ENCODE measurements around the gene RNF149.
"Not testable (repeated sequence)": the region's sequence is repeated elsewhere in the genome, so short reads cannot be mapped to it uniquely, and the experiment has no call there.

DNA sequence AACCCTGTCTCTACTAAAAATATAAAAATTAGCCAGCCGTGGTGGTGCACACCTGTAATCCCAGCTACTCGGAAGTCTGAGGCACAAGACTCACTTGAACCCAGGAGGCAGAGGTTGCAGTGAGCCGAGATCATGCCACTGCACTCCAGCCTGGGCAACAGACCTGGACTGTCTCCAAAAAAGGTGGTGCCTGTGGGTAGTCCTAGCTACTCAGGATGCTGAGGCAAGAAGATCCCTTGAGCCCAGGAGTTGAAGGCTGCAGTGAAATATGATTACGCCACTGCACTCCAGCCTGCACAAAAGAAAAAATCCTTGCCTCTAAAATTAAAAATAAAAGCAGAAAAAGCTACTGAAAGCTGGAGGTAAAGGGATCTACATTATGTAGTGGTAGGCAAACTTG, 44.1 kb upstream of the RNF149 start:
- not testable (repeated sequence) for TF ChIP-seq POLR2A (IDR thresholded peaks at IDR 0.05)
- TF ChIP-seq, protein P1, sequence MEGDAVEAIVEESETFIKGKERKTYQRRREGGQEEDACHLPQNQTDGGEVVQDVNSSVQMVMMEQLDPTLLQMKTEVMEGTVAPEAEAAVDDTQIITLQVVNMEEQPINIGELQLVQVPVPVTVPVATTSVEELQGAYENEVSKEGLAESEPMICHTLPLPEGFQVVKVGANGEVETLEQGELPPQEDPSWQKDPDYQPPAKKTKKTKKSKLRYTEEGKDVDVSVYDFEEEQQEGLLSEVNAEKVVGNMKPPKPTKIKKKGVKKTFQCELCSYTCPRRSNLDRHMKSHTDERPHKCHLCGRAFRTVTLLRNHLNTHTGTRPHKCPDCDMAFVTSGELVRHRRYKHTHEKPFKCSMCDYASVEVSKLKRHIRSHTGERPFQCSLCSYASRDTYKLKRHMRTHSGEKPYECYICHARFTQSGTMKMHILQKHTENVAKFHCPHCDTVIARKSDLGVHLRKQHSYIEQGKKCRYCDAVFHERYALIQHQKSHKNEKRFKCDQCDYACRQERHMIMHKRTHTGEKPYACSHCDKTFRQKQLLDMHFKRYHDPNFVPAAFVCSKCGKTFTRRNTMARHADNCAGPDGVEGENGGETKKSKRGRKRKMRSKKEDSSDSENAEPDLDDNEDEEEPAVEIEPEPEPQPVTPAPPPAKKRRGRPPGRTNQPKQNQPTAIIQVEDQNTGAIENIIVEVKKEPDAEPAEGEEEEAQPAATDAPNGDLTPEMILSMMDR (IDR thresholded peaks at IDR 0.05 in 4 of 5, conservative IDR thresholded peaks at IDR 0.05 in 1 of 5), result not testable (repeated sequence)
